K562 (cell line): ENCODE measurements around the gene FAM83G.
"Not testable (repeated sequence)": the region's sequence is repeated elsewhere in the genome, so short reads cannot be mapped to it uniquely, and the experiment has no call there.

Experiments
- ATF6 ChIP-seq: sonication (generic); formaldehyde crosslinking; IDR thresholded peaks from 2 replicates; pipeline ENCODE4 v1.4.0; 2020; ENCODE audit warnings: mild to moderate bottlenecking, missing genetic modification reagents
- BRD9 ChIP-seq: fragments of 450-650 bp; IDR thresholded peaks from 2 replicates; pipeline ENCODE4 v1.6.1; 2018; ENCODE audit warnings: low read depth; ENCODE audit not compliant: partially characterized antibody
- CTCF ChIP-seq, 3 experiments: IDR thresholded peaks in 2 of 3; conservative IDR thresholded peaks in 1 of 3; 2 replicates each; pipeline ENCODE4 v1.5.1; 2011 to 2012; ENCODE audit warnings: low read length in 3 of 3, mild to moderate bottlenecking in 3 of 3, control low read depth in 2 of 3, improper control_type of control experiment in 1 of 3, inconsistent platforms in 1 of 3, low read depth in 1 of 3, mixed read lengths in 1 of 3, moderate library complexity in 1 of 3; ENCODE audit not compliant: insufficient read depth in 2 of 3
- E2F5 ChIP-seq: sonication (generic); formaldehyde crosslinking; IDR thresholded peaks from 2 replicates; pipeline ENCODE4 v1.8.0; 2022; ENCODE audit warnings: mild to moderate bottlenecking, missing genetic modification reagents
- EP300 ChIP-seq: IDR thresholded peaks from 2 replicates; pipeline ENCODE4 v1.6.1; 2012; ENCODE audit warnings: low read length, improper control_type of control experiment
- ETV5 ChIP-seq: sonication (generic); formaldehyde crosslinking; IDR thresholded peaks from 2 replicates; pipeline ENCODE4 v1.4.0; 2020; ENCODE audit warnings: low read depth, mild to moderate bottlenecking, missing genetic modification reagents
- EZH2 ChIP-seq: IDR thresholded peaks from 2 replicates; pipeline ENCODE4 v1.6.1; 2012; ENCODE audit warnings: low read depth, mild to moderate bottlenecking, inconsistent platforms, low read length, borderline replicate concordance
- MIER1 ChIP-seq: fragments of 450-650 bp; IDR thresholded peaks from 2 replicates; pipeline ENCODE4 v1.6.1; 2016; ENCODE audit warnings: antibody characterized with exemption, mild to moderate bottlenecking, low read depth
- REST ChIP-seq, 2 experiments: fragments of 450-650 bp; formaldehyde crosslinking in 1 of 2; IDR thresholded peaks; 2 replicates each; pipeline versions ENCODE4 v1.4.0 to v1.6.1; 2014 to 2020; ENCODE audit warnings: mild to moderate bottlenecking in 2 of 2, borderline replicate concordance in 1 of 2, low read depth in 1 of 2
- TEAD2 ChIP-seq: fragments of 450-650 bp; IDR thresholded peaks from 2 replicates; pipeline ENCODE4 v1.6.1; 2016; ENCODE audit warnings: missing genetic modification characterization, control low read depth, missing compliant biosample characterization
- ZNF12 ChIP-seq: sonication (generic); formaldehyde crosslinking; IDR thresholded peaks from 2 replicates; pipeline ENCODE4 v1.4.0; 2020; ENCODE audit warnings: mild to moderate bottlenecking, missing genetic modification reagents

- not testable (repeated sequence) for TF ChIP-seq BRD9; EP300; REST (IDR thresholded peaks at IDR 0.05; ENCODE audit: borderline replicate concordance); REST (CRISPR knock-in tag; IDR thresholded peaks at IDR 0.05; ENCODE audit: low read depth); EZH2; ETV5 (CRISPR knock-in tag); E2F5 (CRISPR knock-in tag); CTCF (IDR thresholded peaks at IDR 0.05 in 2 of 3, conservative IDR thresholded peaks at IDR 0.05 in 1 of 3; ENCODE audit: insufficient read depth in 2 of 3, low read depth in 1 of 3, low read length in 3 of 3); TEAD2; ZNF12 (CRISPR knock-in tag); ATF6; MIER1
Measured at GRCh38 chr17:19021011-19021621, 16.6 kb upstream of the FAM83G start.
